Right ventricle myocardium inferior (tissue), 1 donor: ENCODE measurements around the gene NPAT. TPM values are rescaled to one million over a fixed set of nuclear protein-coding genes. Genes with fewer than 3 reads are reported as not detected.
A peak's percentile ranks its signal among the peaks of the same experiment; 100 is the strongest.

ENCODE experiments used
- ATAC-seq: fragments of 200-7000 bp; cut with Tn5 transposase; one replicate; pipeline ENCODE4 v1.9.1; 2020; ENCODE audit warnings: mild to moderate bottlenecking, moderate library complexity
- DNase-seq: peaks from one replicate; pipeline ENCODE4 v3.0.0; 2021; ENCODE audit errors: missing footprints
- intact Hi-C: fragments of 100-400 bp; cut with DNase I; formaldehyde crosslinking; loops from one replicate; pipeline ENCODE4 v1.11.0; 2022
- long read RNA-seq: library from polyadenylated mRNA; unstranded; transcript quantifications from one replicate; pipeline ENCODE4 v2.0.0, GENCODE V29; 2021
- total RNA-seq: library from RNA; stranded (reverse); fragmentation: NEBNext Ultra II Directional; extraction: Animal tissue kit (Norgen Biotek cat#: 25700); gene quantifications from one replicate; pipeline ENCODE4 v1.2.1, GENCODE V29; 2021
- donor health status: DM: no; HTN: yes; CAD: no; lungs with severe emphysema.

NPAT gene
- 7.4 TPM for total RNA-seq
- long read RNA-seq, full-length matches to known transcripts = 2 of 2 reads
- long read RNA-seq, partial matches to known transcripts = 0 of 2 reads
- long read RNA-seq, other reads (novel, unspliced or antisense) = 0 of 2 reads

DNA sequence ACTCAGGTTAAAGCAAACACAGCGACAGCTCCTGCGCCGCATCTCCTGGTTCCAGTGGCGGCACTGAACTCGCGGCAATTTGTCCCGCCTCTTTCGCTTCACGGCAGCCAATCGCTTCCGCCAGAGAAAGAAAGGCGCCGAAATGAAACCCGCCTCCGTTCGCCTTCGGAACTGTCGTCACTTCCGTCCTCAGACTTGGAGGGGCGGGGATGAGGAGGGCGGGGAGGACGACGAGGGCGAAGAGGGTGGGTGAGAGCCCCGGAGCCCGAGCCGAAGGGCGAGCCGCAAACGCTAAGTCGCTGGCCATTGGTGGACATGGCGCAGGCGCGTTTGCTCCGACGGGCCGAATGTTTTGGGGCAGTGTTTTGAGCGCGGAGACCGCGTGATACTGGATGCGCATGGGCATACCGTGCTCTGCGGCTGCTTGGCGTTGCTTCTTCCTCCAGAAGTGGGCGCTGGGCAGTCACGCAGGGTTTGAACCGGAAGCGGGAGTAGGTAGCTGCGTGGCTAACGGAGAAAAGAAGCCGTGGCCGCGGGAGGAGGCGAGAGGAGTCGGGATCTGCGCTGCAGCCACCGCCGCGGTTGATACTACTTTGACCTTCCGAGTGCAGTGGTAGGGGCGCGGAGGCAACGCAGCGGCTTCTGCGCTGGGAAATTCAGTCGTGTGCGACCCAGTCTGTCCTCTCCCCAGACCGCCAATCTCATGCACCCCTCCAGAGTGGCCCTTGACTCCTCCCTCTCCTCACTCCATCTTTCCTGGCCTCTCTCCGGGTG is at the start of gene NPAT, which contains the start of gene ATM:
Gene NPAT, minus strand, starts transcription at position 65 of the 774 bp plus-strand sequence. CDS start 102 bp downstream, outside the sequence.
Gene ATM, plus strand, starts transcription at position 494 of the 774 bp plus-strand sequence. CDS start 4,558 bp downstream, outside the sequence.
- peak; percentile 100 for DNase-seq
- intact Hi-C loops = loop anchor here (2.0 kb wide), 3 partner anchors 102 to 432 kb away; partner anchors contain the start of genes ACAT1 and C11orf65
- ATAC-seq = peak; percentile 98

- no peak for DNase-seq
- intact Hi-C loops = no loop called here
- no peak for ATAC-seq
Observed at GRCh38 chr11:108269583-108269982, 47.1 kb upstream of the NPAT start.

DNA sequence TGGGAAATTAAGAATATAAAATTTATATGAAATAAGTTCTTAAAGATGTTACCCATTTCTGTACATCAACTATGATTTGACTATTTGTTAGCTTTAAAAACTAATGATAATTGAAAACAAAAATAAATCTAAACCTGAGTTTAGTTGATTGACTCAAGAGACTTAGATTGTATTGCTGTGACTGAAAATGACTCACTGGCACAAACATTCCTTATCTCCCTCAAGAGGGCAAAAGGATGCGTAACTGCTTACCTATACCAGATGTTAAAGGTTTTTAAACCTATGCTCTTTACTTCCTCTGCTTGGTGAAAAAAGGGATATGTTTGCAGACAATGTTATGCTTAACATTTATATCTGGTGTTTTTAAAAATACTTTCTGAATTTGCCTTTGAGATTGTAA is 30.7 kb upstream of the NPAT start:
- intact Hi-C loops = no loop called here
- DNase-seq (no peak), ATAC-seq (no peak)

- ATAC-seq (no peak), DNase-seq (no peak)
- intact Hi-C loops = no loop called here
Observed at GRCh38 chr11:108246885-108247284, 24.4 kb upstream of the NPAT start.

DNA sequence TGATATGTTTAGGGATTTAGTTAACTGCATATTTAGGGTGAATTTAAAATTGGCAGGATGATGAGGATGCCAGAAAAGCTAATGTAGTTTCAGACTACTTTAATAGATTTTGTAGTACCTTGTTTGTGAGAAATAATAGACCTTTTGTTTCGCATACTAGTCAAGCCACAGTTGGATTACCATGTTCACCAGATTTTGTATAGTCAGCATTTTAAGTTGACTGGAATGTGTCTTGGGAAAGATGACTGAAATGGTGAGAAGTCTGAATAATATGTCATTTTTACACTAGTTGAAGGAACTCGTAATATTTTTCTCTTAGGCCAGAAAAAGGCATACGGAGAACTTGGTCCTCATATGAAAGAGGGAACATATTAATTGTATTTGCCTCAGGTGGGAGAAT is 23.9 kb upstream of the NPAT start:
- intact Hi-C loops = no loop called here
- DNase-seq (no peak), ATAC-seq (no peak)

- DNase-seq = no peak
- intact Hi-C loops = no loop called here
- ATAC-seq = no peak
Observed at GRCh38 chr11:108242422-108242821, 20.0 kb upstream of the NPAT start.

DNA sequence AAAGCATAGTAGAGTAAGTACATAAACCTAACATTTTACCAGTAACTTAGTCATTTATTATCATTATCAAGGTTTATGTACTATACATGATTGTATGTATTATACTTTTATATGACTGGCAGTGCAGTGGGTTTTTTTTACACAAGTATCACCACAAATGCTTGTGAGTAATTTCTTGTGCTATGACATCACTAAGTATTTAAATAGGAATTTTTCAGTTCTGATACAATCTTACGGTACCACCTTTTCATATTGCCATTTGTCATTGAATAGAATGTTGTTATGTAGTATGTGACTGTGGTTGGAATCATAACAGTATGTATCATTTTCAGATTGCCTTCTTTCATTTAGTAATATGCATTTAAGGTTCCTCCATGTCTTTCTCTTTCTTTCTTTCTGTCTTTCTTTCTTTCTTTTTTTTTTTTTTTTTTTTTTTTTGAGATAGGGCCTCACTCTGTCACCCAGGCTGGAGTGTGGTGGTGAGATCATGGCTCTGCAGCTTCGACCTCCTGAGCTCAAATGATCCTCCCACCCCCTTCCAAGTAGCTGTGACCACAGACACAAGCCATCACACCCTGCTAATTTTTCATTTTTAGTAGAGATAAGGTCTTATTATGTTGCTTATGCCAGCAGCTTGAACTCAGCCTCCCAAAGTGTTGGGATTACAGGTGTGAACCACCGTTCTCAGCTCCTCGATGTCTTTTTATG is 19.0 kb upstream of the NPAT start:
- intact Hi-C loops = no loop called here
- DNase-seq (no peak), ATAC-seq (no peak)

GRCh38 chr11:108239076-108239475 is 16.6 kb upstream of the NPAT start:
- no peak for DNase-seq
- intact Hi-C loops = no loop called here
- no peak for ATAC-seq

DNA sequence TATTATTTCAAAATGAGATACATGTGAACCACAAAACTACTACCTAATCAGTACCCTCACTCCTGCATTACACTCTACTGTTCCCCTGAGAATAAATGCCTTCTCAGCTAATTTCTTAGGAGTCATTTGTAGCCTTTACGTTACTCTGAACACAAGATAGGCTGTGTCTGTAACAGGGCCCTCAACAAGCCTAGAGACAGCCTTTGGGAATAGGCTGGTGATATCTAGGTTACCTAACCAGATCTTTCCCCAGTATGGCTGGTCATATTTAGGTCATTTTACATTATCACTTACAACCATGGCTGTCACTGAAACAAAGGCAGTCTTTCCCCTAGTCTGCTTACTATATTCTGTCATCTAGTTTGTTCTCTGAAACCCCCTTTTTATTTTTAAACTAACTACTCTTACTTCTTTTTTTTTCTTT is 14.6 kb upstream of the NPAT start:
- ATAC-seq (no peak), DNase-seq (no peak)
- intact Hi-C loops = no loop called here

- DNase-seq = no peak
- intact Hi-C loops = no loop called here
- ATAC-seq = no peak
Observed at GRCh38 chr11:108235633-108236032, 13.2 kb upstream of the NPAT start.

- ATAC-seq = no peak
Observed at GRCh38 chr11:108235192-108235591, 12.8 kb upstream of the NPAT start.

DNA sequence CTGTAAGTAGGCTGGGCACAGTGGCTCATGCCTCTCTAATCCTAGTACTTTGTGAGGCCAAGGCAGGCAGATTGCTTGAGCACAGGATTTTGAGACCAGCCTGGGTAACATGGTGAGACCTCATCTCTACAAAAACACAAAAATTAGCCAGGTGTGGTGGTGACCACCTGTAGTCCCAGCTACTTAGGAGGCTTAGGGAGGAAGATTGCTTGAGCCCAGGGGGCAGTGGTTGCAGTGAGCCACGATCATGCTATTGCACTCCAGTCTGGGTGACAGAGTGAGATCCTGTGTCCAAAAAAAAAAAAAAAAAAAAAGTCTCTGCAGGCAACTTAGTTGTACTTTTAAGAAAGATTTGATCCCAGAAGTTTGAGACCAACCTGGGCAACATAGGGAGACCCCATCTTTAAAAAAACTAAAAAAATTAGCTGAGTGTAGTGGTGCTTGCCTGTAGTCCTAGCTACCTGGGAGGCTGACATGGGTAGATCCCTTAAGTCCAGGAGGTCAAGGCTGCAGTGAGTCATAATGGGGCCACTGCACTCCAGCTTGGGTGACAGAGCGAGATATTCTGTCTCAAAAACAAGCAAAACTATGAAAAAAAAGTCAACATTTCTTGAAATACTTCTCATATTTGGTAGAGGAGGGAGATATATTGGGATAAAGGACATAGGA is 11.0 kb upstream of the NPAT start:
- intact Hi-C loops = no loop called here
- no peak for DNase-seq
- no peak for ATAC-seq

More at GRCh38 chr11:108235192-108235591, 12.8 kb upstream of the NPAT start:
- DNase-seq = no peak
- intact Hi-C loops = no loop called here

DNA sequence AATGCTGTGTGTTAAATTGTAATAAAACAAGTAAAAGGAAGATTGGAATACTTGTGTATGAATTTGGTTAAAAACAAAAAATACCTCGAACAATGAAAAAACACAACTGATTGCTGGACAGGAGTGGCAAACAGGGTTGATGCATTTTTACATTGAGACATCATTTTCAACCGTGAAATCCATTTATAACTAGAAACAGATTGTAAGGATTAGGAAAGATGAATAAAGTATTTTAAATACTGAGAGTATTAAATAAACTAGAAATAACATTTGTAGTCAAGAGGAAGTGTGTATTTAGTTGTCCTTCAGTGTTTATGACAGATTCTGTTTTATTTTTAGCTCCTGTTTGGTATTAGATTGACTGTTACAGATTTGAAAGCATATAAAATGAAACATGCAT is 5.8 kb upstream of the NPAT start:
- ATAC-seq = no peak
- intact Hi-C loops = no loop called here
- DNase-seq = no peak

- ATAC-seq (no peak), DNase-seq (no peak)
- intact Hi-C loops = no loop called here
Observed at GRCh38 chr11:108226036-108226435, 3.6 kb upstream of the NPAT start.

DNA sequence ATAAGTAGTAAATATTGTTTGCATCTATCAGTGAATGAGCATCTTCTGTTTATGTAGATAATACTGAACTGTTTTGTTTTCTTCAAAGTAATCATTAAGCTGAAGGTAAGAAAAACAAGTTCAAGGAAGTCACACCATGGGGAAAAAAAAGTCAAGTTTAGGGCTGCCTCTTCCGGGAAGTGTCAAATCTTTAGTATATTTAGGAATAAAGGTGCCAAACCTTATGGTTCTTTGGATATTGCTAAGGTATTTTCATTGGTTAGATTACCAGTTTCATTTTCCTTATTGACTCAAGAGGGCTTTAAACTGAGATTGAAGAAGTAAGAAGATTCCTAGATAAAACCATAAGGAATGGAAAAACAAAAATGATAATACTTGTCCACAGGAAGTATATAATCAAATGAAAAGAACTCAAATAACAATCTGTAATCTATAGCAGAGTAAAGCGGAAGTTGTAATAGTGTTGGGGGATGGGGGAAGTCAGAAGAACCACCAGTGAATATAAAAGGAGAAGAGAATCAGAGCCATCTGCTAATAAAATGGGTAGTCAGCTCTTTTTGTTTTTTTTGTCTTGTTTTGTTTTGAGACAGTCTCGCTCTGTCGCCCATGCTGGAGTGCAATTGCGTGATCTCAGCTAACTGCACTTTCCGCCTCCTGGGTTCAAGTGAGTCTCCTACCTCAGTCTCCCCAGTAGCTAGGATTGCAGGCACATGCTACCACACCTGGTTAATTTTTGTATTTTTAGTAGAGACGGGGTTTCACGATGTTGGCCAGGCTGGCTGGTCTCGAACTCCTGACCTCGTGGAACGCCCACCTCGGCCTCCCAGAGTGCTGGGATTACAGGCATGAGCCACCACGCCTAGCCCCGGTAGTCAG is 2.7 kb upstream of the NPAT start:
- ATAC-seq (no peak), DNase-seq (no peak)
- intact Hi-C loops = no loop called here

DNA sequence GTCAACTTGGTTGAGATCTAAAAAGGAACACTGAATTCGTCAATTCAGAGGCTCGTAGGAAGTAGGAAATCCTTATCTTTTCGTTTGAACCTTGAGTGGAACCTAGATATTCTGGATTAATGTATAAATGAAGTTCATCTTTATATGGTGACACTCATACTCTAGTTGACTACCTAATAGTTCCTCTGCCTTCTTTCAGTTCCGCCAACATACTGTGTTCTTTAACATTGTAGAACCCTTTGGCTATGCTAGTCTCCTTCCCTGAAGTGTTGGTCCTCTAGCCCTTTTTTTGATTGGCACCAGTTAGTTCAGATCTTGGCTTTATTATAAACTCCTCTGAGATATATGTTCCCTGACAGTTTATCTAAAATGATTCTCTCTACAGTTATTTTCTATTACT is 1.9 kb upstream of the NPAT start:
- intact Hi-C loops = no loop called here
- DNase-seq = no peak
- no peak for ATAC-seq

- no peak for ATAC-seq
- no peak for DNase-seq
- intact Hi-C loops = loop anchor here (2.0 kb wide), 3 partner anchors 103 to 431 kb away; partner anchors contain the start of genes ACAT1 and C11orf65
Observed at GRCh38 chr11:108223348-108224149, 1.1 kb upstream of the NPAT start.
